Stimulated activated CD8-positive, alpha-beta memory T cell treated with anti-CD3 and anti-CD28 coated beads, Interleukin-2, amount 100 ng/mL, for 1 hour (primary cell): ENCODE results near the gene ZAP70.

Experiments used
- DNase-seq, 2 donors: peaks; one replicate each; pipeline ENCODE4 v3.0.0-alpha.2; 2020; ENCODE audit warnings: low read depth in 2 of 2

Gene ZAP70

GRCh38 chr2:97734061-97735051 is 21.0 kb downstream of the ZAP70 start:
- no peak for DNase-seq

GRCh38 chr2:97735161-97735561 is 21.8 kb downstream of the ZAP70 start:
- DNase-seq = no peak

DNA sequence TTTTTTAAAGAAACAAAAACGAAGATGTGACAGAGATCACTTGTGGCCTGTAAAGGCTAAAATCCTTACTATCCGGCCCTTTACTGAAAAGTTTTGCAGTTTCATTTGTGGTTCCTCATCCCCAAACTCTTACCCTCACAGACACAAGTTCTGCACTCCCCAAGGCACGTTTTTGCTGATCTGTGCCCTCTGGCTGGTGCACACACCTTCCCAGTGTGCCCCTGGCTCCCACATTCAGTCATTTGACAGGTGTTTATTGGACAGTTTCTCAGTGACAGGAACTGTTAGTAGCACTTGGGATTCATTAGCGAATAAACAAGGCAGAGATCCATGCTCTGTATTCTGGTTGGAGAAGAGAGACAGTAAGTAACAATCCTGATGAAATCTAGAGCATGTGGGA is 22.8 kb downstream of the ZAP70 start:
- DNase-seq = no peak

DNA sequence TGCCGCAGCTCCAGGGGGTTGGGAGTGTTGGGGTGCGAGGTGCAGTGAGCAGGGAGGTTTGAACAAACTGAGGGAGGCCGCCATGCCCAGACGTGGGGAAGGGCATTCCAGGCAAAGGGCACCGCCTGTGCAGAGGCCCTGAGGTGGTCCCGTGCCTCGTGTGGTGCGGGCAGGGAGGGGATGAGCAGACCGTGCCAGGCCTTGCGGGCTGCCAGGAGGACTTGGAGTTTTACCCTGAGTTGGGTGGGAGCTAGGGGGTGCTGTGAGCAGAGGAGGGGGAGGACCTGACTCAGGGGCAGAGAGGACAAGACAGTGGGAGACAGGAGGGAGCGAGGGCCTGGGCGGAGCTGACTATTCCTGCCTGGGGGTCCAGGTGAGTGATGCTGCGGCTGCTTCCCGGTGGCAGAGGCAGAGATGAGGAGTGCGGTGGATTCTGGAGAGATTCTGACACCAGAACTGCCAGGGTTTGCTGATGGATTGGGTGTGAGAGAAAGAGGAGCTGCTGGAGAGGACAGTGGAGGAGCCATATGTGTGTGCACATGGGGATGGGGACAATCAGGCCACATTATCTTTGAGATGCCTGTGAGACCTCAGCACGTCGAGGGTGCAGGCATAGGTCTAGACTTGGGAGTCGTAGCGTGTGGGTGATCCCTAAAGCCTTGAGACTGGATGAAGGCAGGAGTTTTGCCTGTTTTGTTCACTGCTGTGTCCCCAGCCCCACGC is 23.4 kb downstream of the ZAP70 start:
- no peak for DNase-seq

GRCh38 chr2:97737421-97738178 is 24.2 kb downstream of the ZAP70 start:
- no peak for DNase-seq

DNA sequence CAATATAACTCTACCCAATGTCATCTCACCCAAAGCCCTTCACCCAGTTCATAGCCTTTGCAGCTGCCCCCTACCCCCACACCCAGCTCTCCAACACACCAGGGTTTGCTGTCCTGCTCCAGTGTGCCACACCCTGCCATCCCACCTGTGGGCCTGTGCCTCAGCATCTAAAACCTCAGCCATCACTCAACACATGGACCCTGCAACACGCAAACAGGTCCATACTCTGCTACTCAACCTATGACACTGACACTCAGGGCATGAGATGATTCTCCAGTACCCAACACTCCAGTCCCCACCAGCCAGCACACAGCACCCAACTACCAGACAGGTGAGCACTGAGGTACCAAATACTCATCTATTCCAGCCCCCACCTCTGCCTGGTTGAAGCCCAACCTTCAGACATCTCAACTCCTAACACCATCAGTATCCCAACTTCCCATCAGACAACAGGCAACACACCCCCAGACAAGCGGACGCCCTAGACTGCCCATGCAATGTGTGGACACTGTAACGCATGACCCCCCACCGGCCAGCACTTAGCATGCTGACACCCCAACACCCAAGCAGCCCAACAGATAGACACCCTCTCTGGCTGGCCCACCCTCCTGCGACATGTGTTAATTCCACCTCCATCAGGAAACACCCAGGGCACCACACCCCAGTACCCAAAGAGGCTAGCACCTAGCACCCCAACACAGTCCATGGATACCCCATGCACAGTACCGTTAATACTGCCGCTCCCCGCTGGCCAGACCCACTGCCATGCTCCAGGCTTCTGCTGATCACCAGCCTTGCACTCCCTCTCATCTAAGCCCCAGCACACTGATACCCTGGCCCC is 25.0 kb downstream of the ZAP70 start:
- DNase-seq = no peak

DNA sequence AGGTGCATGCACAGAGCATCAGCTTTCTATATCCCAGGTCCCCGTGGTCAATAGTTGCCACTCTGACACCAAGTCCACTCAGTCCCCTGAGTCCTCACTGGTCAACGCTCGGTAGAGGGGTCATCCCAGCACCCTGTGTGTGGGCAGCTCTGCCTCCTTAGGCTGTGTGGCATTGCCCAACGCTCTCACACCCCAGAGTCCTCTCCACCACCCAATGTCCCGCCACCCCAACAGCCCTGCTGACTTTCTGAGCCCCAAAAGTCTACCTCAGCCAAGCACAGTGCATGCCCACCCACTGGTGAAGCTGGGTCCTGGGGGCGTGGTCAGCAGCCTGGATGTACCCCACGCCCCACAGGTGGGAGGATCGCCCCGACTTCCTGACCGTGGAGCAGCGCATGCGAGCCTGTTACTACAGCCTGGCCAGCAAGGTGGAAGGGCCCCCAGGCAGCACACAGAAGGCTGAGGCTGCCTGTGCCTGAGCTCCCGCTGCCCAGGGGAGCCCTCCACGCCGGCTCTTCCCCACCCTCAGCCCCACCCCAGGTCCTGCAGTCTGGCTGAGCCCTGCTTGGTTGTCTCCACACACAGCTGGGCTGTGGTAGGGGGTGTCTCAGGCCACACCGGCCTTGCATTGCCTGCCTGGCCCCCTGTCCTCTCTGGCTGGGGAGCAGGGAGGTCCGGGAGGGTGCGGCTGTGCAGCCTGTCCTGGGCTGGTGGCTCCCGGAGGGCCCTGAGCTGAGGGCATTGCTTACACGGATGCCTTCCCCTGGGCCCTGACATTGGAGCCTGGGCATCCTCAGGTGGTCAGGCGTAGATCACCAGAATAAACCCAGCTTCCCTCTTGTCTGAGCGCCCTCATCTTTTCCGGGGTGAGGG is 25.9 kb downstream of the ZAP70 start:
- DNase-seq = no peak

DNA sequence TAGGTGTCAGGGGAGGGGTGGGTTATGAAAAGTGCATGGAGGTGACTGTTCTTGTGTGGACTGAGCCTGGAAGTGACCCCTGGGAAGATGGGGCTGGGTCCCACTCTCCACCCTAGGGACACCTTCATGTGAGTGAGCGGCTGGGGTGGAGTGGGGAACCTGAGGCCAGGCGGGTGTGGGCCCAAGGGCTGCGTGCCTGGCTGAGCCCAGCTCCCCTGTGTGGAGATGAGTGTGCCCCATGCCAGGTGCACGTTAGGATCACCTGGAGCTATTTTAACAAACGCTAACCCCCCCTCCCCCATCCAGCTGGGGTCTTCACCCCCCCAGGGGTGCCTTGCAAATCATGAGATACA is 26.5 kb downstream of the ZAP70 start:
- DNase-seq = no peak

- DNase-seq = no peak
Measured at GRCh38 chr2:97740590-97741182, 27.3 kb downstream of the ZAP70 start.

- no peak for DNase-seq
Measured at GRCh38 chr2:97741251-97741650, 27.9 kb downstream of the ZAP70 start.

GRCh38 chr2:97741686-97742085 is 28.3 kb downstream of the ZAP70 start:
- DNase-seq = no peak

GRCh38 chr2:97742381-97742847 is 29.0 kb downstream of the ZAP70 start:
- DNase-seq = no peak

DNA sequence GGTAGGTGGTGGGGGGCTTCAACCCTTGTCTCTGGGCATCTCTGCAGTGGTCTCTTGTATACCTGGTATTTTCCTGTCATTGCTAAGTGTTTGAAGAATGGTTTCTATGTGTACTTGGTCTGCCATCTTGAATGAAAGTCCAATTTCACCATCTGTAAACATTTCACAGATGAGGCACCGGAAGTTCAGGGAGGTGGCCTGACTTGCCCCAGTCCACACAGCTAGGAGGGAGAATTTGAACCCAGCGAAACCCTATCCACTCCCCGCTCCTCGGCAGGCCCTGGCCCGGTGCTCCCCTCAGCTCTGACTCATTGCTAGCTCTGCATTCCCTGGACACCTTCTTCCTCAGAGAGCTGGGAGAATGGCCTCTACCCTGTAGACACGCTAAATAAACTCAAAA is 30.5 kb downstream of the ZAP70 start:
- no peak for DNase-seq

DNA sequence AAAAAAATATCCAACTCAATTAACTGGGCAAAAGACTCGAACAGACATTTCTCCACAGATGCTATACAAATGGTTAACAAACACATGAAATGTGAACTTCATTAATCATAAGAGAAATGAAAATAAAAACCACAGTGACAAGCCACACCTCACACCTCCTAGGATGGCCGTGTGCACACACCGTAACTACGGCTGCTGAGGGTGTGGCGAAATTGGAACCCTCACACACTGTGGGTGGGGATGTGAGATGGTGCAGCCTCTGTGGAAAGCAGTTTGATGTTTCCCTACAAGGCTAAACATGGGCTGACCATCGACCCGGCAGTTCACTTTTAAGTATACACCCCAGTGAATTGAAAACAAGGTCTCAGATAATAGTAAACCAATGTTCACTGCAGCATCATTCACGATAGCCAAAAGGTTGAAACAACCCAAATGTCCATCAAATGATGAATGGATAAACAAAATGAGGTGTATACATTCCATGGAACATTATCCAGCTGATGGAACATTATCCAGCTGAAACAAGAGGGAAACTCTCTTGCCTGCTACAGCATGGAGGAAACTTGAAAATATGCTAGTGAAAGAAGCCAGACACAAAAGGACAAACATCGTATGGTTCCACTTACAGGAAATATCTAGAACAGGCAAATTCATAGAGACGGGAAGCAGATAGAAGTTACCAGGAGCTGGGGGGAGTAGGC is 32.2 kb downstream of the ZAP70 start:
- peak in 1 of 2 donors; percentile 18 for DNase-seq

DNA sequence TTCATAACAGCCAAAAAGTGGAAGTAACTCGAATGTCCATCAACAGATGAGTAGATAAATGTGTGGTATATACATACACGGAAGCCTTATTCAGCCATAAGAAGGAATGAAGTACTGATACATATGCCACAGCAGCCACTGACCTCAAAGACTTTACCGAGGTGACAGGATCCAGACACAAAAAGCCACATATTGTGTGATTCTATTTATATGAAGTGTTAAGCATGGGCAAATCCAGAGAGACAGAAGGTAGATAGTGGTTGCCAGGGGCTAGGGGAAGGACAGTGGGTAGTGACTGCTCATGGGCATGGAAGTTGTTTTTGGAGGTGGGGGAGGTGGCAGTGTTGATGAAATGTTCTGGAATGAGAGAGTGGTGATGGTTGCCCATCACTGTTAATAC is 33.9 kb downstream of the ZAP70 start:
- DNase-seq = no peak

DNA sequence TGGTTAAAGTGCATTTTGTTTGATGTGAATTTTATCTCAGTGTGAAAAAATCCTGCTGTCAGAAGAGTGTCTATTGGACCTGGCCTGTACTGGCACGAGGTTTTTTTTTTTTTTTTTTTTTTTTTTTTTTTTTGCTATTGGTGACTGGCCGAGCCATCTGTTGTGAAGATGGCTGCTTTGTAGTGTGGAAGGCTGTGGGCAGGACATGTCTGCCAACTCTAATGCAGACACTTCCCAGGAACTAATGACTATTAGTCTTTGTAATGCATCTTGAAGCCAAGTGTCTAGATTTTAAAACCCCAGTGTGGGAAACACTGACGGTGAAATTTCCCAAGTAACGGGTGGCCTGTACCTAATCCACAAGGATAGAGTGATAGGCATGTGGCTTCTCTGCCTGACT is 34.3 kb downstream of the ZAP70 start:
- DNase-seq = no peak

DNA sequence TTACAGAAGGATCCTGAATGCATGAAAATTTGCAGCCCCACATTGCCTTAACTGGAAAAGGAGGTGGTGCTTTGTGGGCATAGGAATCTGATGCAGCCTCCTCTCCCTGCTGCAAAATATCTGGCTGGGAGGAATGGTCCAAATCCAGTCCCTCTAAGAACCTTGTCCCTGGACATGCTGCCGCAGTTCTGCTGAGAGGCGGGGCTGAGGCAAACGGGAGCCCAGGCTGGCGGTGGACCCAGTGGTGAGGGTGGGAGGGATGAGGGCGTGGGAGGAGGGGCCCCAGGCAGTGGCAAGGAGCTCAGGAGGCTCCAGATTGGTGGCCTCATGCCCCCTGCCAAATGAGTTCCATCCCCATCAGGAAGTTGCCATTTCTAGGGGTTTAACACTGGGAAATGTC is 36.2 kb downstream of the ZAP70 start:
- DNase-seq = no peak

DNA sequence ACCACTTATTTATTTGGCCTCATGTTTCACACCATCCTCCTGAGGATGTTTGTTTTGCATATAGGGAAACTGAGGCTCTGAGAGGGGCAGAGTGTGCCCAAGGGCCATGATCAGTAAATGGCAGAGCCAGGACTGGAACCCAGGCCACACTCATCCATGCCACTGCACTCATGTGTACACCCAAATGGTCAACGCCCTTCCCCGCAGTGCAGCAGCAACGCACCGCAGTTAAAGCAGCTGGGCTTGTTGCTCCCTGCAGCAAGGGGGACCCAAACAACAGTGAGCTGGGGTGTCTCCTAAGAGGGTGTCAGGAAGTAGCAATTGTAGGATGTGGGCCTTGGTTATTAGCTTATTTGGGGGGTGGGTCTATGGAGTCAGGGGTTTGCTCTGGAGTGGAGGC is 36.6 kb downstream of the ZAP70 start:
- no peak for DNase-seq

GRCh38 chr2:97751752-97752151 is 38.4 kb downstream of the ZAP70 start:
- no peak for DNase-seq
